ENCODE results near the gene EXOC1.

EXOC1 gene

DNA sequence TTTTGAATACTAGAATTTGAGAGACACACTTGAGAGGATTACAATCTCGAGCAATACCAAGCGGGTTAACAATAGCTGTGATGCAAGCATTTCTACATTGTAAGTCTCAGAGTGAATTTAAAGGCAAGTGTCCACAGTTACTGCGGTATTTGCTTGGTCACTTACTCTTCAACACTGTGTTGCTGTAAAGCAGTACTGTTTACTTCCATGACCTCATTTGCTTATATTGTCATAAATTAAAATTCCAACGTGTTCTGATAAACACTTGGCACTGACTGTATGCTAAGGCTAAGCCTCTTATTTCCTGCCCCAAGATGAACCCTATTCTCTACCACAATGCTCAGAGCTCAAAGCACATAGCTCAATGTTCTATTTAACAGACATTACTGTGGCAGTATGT, 22.7 kb upstream of the EXOC1 start:
- Histone ChIP-seq H3K36me3 (ENCODE audit: insufficient read depth, low read length) (no peaks in the 10 kb centered on the region), H3K9ac (ENCODE audit: low read length) (no peak overlapping the region), H3K9me3 (ENCODE audit: low read length) (no peaks in the 10 kb centered on the region), H3K4me2 (ENCODE audit: low read length) (no peak overlapping the region), H3K27me3 (ENCODE audit: insufficient read depth, low read length) (no peaks in the 10 kb centered on the region), H2AFZ (ENCODE audit: low read length) (no peak overlapping the region), H3K9me2 (ENCODE audit: low read depth, low read length) (no peaks in the 10 kb centered on the region; the same call in 1 of the 2 replicates), H3K4me3 (ENCODE audit: low read depth, low read length, poor library complexity, severe bottlenecking) (no peak overlapping the region), H3K4me1 (ENCODE audit: insufficient read depth, low read length, severe bottlenecking) (no peaks in the 10 kb centered on the region), H3K27ac (ENCODE audit: low read depth, low read length, poor library complexity, severe bottlenecking) (no peak overlapping the region), H3F3A (ENCODE audit: insufficient read depth, low read length) (no peaks in the 10 kb centered on the region), H3K79me2 (ENCODE audit: insufficient read depth, low read length) (no peaks in the 10 kb centered on the region), H4K20me1 (ENCODE audit: insufficient read depth, low read length) (no peaks in the 10 kb centered on the region)
- TF ChIP-seq, protein P1, sequence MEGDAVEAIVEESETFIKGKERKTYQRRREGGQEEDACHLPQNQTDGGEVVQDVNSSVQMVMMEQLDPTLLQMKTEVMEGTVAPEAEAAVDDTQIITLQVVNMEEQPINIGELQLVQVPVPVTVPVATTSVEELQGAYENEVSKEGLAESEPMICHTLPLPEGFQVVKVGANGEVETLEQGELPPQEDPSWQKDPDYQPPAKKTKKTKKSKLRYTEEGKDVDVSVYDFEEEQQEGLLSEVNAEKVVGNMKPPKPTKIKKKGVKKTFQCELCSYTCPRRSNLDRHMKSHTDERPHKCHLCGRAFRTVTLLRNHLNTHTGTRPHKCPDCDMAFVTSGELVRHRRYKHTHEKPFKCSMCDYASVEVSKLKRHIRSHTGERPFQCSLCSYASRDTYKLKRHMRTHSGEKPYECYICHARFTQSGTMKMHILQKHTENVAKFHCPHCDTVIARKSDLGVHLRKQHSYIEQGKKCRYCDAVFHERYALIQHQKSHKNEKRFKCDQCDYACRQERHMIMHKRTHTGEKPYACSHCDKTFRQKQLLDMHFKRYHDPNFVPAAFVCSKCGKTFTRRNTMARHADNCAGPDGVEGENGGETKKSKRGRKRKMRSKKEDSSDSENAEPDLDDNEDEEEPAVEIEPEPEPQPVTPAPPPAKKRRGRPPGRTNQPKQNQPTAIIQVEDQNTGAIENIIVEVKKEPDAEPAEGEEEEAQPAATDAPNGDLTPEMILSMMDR (IDR thresholded peaks at IDR 0.05; ENCODE audit: low read length): no peak
- no peak for TF ChIP-seq EZH2 (IDR thresholded peaks at IDR 0.05; ENCODE audit: borderline replicate concordance, low read length)

DNA sequence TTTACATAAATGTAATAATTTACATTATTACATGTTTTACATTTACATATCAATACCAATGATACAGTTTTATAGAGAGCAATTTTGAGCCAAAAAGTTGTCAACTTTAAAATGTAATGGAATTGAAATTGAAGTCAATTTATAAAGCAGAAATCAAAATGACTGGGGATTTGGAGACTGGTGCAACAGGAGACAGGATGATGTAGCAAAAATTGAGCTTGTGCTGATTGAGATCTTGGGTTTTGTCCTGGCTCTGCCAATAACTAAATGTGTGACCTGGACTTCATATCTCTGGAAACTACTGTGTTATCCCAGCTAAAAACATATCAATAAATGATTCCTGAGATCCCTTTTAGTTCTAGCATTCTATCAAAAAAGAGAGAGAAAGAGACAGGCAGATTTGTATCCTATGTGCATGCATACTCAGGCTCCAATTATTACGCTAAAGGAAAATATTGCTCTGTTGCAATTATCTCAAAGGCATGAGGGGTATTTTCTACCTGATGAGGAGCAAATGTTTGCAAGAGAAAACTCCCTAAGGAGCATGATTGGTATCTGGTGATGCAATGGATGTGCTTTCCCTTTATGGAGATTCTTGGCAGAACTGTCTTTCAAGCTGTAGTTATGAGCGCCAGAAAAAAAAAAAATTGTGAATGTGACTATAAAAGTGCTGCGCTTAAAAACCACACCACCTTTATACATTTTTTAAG, 19.2 kb upstream of the EXOC1 start:
- no peaks in the 10 kb centered on the region for H3F3A ChIP-seq (ENCODE audit: insufficient read depth, low read length)
- no peaks in the 10 kb centered on the region; the same call in 1 of the 2 replicates for H3K9me2 ChIP-seq (ENCODE audit: low read depth, low read length)
- no peaks in the 10 kb centered on the region for H3K36me3 ChIP-seq (ENCODE audit: insufficient read depth, low read length)
- no peak overlapping the region for H3K4me2 ChIP-seq (ENCODE audit: low read length)
- H3K79me2 ChIP-seq (ENCODE audit: insufficient read depth, low read length): no peaks in the 10 kb centered on the region
- H3K4me3 ChIP-seq (ENCODE audit: low read depth, low read length, poor library complexity, severe bottlenecking): no peak overlapping the region
- no peak overlapping the region for H3K27ac ChIP-seq (ENCODE audit: low read depth, low read length, poor library complexity, severe bottlenecking)
- 0 out of 2 replicates have a peak, but pooled peaks cover 2% of the 10 kb centered on the region for H3K9me3 ChIP-seq (ENCODE audit: low read length)
- TF ChIP-seq, protein P1 (IDR thresholded peaks at IDR 0.05; ENCODE audit: low read length): no peak
- no peak for TF ChIP-seq EZH2 (IDR thresholded peaks at IDR 0.05; ENCODE audit: borderline replicate concordance, low read length)
- H4K20me1 ChIP-seq (ENCODE audit: insufficient read depth, low read length): no peaks in the 10 kb centered on the region
- no peaks in the 10 kb centered on the region for H3K4me1 ChIP-seq (ENCODE audit: insufficient read depth, low read length, severe bottlenecking)
- H3K27me3 ChIP-seq (ENCODE audit: insufficient read depth, low read length): no peaks in the 10 kb centered on the region
- H3K9ac ChIP-seq (ENCODE audit: low read length): no peak overlapping the region
- H2AFZ ChIP-seq (ENCODE audit: low read length): no peak overlapping the region

DNA sequence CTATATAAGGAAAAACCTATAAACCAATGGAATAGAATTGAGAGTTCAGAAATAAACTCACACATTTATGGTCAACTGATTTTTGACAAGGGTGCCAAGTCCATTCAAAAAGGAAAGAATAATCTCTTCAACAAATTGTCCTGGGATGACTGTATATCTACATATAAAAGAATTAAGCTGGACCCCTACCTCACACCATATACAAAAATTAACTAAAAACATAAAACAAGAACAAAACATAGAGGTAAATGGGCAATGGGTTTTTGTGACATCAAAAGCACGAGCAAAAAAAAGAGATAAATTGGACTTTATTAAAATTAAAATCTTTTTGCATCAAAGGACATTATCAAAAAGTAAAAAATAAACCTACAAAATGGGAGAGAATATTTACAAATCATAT, 15.5 kb upstream of the EXOC1 start:
- Histone ChIP-seq H3K9ac (ENCODE audit: low read length) (no peak overlapping the region), H3K9me3 (ENCODE audit: low read length) (0 out of 2 replicates have a peak, but pooled peaks cover 2% of the 10 kb centered on the region), H3K27me3 (ENCODE audit: insufficient read depth, low read length) (no peaks in the 10 kb centered on the region), H3K4me2 (ENCODE audit: low read length) (no peak overlapping the region), H3F3A (ENCODE audit: insufficient read depth, low read length) (no peaks in the 10 kb centered on the region), H3K79me2 (ENCODE audit: insufficient read depth, low read length) (no peaks in the 10 kb centered on the region), H3K9me2 (ENCODE audit: low read depth, low read length) (no peaks in the 10 kb centered on the region; the same call in 1 of the 2 replicates), H3K4me1 (ENCODE audit: insufficient read depth, low read length, severe bottlenecking) (no peaks in the 10 kb centered on the region), H3K36me3 (ENCODE audit: insufficient read depth, low read length) (no peaks in the 10 kb centered on the region), H3K27ac (ENCODE audit: low read depth, low read length, poor library complexity, severe bottlenecking) (no peak overlapping the region), H3K4me3 (ENCODE audit: low read depth, low read length, poor library complexity, severe bottlenecking) (no peak overlapping the region), H4K20me1 (ENCODE audit: insufficient read depth, low read length) (no peaks in the 10 kb centered on the region), H2AFZ (ENCODE audit: low read length) (no peak overlapping the region)
- no peak for TF ChIP-seq EZH2 (IDR thresholded peaks at IDR 0.05; ENCODE audit: borderline replicate concordance, low read length)
- TF ChIP-seq, protein P1 (IDR thresholded peaks at IDR 0.05; ENCODE audit: low read length): no peak

Data from OCI-LY1 (cell line).